Ovary (tissue), 3 donors: ENCODE data around the gene FAM163B.

ENCODE experiments used
- EP300 ChIP-seq: sonication (generic); formaldehyde crosslinking; IDR thresholded peaks from one replicate; pipeline ENCODE4 v1.6.1; 2017; ENCODE audit warnings: antibody characterized with exemption
- POLR2A ChIP-seq: fragments of 450-650 bp; IDR thresholded peaks from one replicate; pipeline ENCODE4 v1.6.1; 2017; ENCODE audit warnings: antibody characterized with exemption, mild to moderate bottlenecking, moderate library complexity
- TF ChIP-seq, protein P1 (sequence below), 3 donors: fragments of 450-650 bp in 2 of 3; fragments of 200-600 bp in 1 of 3; IDR thresholded peaks; one replicate each; pipeline versions ENCODE4 v1.5.1 to v1.8.0; 2016 to 2022; ENCODE audit warnings: antibody characterized with exemption in 3 of 3, mild to moderate bottlenecking in 1 of 3
- donor health status: DM: no; HTN: no; CAD: no.

DNA sequence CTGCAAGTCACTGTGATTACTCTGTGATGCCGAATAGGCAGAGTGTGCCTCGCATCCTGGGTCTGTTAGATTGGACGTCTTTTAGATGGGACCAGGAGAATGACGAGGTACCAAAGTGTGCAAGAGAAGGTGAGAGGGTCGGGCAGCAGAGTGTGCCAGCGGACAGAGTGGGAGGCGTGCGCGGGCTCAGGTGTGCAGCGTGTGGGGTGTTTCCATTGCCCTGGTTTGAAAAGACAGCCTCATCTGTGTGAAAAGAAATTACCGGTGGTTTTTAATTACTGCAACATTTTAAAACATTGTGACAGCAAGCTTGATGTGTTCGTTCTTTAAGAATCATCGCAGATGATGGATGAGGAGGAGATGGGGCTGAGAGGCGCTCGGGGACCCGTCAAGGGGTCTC, 4.2 kb upstream of the FAM163B start:
- TF ChIP-seq, protein P1, sequence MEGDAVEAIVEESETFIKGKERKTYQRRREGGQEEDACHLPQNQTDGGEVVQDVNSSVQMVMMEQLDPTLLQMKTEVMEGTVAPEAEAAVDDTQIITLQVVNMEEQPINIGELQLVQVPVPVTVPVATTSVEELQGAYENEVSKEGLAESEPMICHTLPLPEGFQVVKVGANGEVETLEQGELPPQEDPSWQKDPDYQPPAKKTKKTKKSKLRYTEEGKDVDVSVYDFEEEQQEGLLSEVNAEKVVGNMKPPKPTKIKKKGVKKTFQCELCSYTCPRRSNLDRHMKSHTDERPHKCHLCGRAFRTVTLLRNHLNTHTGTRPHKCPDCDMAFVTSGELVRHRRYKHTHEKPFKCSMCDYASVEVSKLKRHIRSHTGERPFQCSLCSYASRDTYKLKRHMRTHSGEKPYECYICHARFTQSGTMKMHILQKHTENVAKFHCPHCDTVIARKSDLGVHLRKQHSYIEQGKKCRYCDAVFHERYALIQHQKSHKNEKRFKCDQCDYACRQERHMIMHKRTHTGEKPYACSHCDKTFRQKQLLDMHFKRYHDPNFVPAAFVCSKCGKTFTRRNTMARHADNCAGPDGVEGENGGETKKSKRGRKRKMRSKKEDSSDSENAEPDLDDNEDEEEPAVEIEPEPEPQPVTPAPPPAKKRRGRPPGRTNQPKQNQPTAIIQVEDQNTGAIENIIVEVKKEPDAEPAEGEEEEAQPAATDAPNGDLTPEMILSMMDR (IDR thresholded peaks at IDR 0.05) = no peak
- TF ChIP-seq EP300 (no peak), POLR2A (no peak)
